Ishikawa (cell line): ENCODE data around the gene ANO3.

Experiments used
- CEBPB ChIP-seq: IDR thresholded peaks from 2 replicates; pipeline ENCODE4 v1.6.1; 2012
- CREB1 ChIP-seq: IDR thresholded peaks from 2 replicates; pipeline ENCODE4 v1.6.1; 2012; ENCODE audit warnings: low read depth
- EGR1 ChIP-seq: IDR thresholded peaks from 2 replicates; pipeline ENCODE4 v1.6.1; 2012
- EP300 ChIP-seq: IDR thresholded peaks from 2 replicates; pipeline ENCODE4 v1.6.1; 2012; ENCODE audit warnings: borderline replicate concordance
- FOXM1 ChIP-seq: IDR thresholded peaks from 2 replicates; pipeline ENCODE4 v1.6.1; 2012; ENCODE audit warnings: low read depth, borderline replicate concordance
- MAX ChIP-seq: IDR thresholded peaks from 2 replicates; pipeline ENCODE4 v1.6.1; 2012
- NFIC ChIP-seq: IDR thresholded peaks from 2 replicates; pipeline ENCODE4 v1.6.1; 2012
- RAD21 ChIP-seq: IDR thresholded peaks from 2 replicates; pipeline ENCODE4 v1.6.1; 2012; ENCODE audit warnings: low read depth
- REST ChIP-seq: IDR thresholded peaks from 2 replicates; pipeline ENCODE4 v1.6.1; 2012; ENCODE audit warnings: low read depth, mild to moderate bottlenecking
- TAF1 ChIP-seq: IDR thresholded peaks from 2 replicates; pipeline ENCODE4 v1.6.1; 2012; ENCODE audit warnings: low read depth, mild to moderate bottlenecking
- TCF12 ChIP-seq: IDR thresholded peaks from 2 replicates; pipeline ENCODE4 v1.6.1; 2012; ENCODE audit warnings: low read depth
- TEAD4 ChIP-seq: IDR thresholded peaks from 2 replicates; pipeline ENCODE4 v1.6.1; 2012
- USF1 ChIP-seq: IDR thresholded peaks from 2 replicates; pipeline ENCODE4 v1.6.1; 2012
- YY1 ChIP-seq: IDR thresholded peaks from 2 replicates; pipeline ENCODE4 v1.6.1; 2012; ENCODE audit warnings: low read depth
- ZBTB7A ChIP-seq: IDR thresholded peaks from 2 replicates; pipeline ENCODE4 v1.6.1; 2012; ENCODE audit warnings: low read depth

Gene ANO3

GRCh38 chr11:26335903-26336302 lies 4.0 kb downstream of the ANO3 start:
- TF ChIP-seq YY1, result no peak
- TF ChIP-seq TCF12, result no peak
- TF ChIP-seq CEBPB, result no peak
- TF ChIP-seq EGR1, result no peak
- TF ChIP-seq TEAD4, result no peak
- no peak for TF ChIP-seq ZBTB7A
- no peak for TF ChIP-seq RAD21
- TF ChIP-seq TAF1, result no peak
- no peak for TF ChIP-seq REST
- TF ChIP-seq CREB1, result no peak
- TF ChIP-seq FOXM1, result no peak
- TF ChIP-seq MAX, result no peak
- TF ChIP-seq NFIC, result no peak
- no peak for TF ChIP-seq EP300

GRCh38 chr11:26344647-26345046 lies 12.7 kb downstream of the ANO3 start:
- TF ChIP-seq CEBPB, result no peak
- no peak for TF ChIP-seq TAF1
- TF ChIP-seq YY1, result no peak
- no peak for TF ChIP-seq RAD21
- TF ChIP-seq FOXM1, result no peak
- no peak for TF ChIP-seq TCF12
- TF ChIP-seq EP300, result no peak

- TF ChIP-seq TEAD4, result no peak
- TF ChIP-seq CREB1, result no peak
- TF ChIP-seq ZBTB7A, result no peak
- TF ChIP-seq FOXM1, result no peak
- TF ChIP-seq RAD21, result no peak
- no peak for TF ChIP-seq REST
- TF ChIP-seq EGR1, result no peak
Measured at GRCh38 chr11:26348776-26349175, 16.8 kb downstream of the ANO3 start.

- TF ChIP-seq FOXM1, result no peak
Measured at GRCh38 chr11:26350002-26350401, 18.1 kb downstream of the ANO3 start.

- TF ChIP-seq EGR1 (no peak), CREB1 (no peak), ZBTB7A (no peak), REST (no peak)
Measured at GRCh38 chr11:26353010-26353409, 21.1 kb downstream of the ANO3 start.

GRCh38 chr11:26359055-26359454 lies 27.1 kb downstream of the ANO3 start:
- TF ChIP-seq MAX, result no peak
- TF ChIP-seq NFIC, result no peak
- TF ChIP-seq USF1, result no peak
- no peak for TF ChIP-seq RAD21
- no peak for TF ChIP-seq TEAD4
- TF ChIP-seq REST, result no peak
- TF ChIP-seq TCF12, result no peak
- TF ChIP-seq ZBTB7A, result no peak
- no peak for TF ChIP-seq EGR1
- TF ChIP-seq CREB1, result no peak
- no peak for TF ChIP-seq YY1
- TF ChIP-seq FOXM1, result no peak
- TF ChIP-seq EP300, result no peak
- TF ChIP-seq TAF1, result no peak
- no peak for TF ChIP-seq CEBPB
